ENCODE measurements around the gene ALOX12B.
"Not testable (repeated sequence)": the region's sequence is repeated elsewhere in the genome, so short reads cannot be mapped to it uniquely, and the experiment has no call there.

Gene ALOX12B

GRCh38 chr17:8044819-8045810 lies 42.4 kb downstream of the ALOX12B start:
- DNase-seq (ENCODE audit: low read depth in 2 of 2), result no peak

GRCh38 chr17:8041979-8042378 lies 45.5 kb downstream of the ALOX12B start:
- no peak for DNase-seq (ENCODE audit: low read depth in 2 of 2)

- DNase-seq (ENCODE audit: low read depth in 2 of 2), result no peak
Observed at GRCh38 chr17:8041249-8041928, 46.1 kb downstream of the ALOX12B start.

DNA sequence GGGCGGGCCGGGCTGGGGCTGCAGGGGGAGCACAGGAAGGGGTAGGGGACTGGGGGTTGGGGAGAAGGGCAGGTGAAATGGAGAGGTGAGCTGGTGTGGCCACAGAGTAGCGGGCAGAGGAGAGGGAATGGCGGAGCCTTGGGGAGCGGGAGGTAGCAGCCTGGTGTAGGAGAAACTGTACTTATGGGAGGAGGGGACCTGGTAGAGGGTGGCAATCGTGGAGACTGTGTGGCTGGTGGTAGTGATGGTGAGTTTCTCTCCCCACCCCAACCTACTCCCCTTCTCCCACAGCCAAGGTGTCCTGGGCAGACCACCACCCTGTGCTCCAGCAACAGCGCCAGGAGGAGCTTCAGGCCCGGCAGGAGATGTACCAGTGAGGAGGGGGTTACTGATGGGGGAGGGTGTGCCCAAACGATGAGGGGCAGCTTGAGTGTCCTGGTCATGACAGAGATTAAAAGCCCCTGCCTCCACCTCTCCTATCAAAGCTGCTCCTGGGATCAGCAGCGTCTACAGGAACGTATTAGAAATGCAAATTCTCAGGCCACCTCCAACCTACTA lies 47.8 kb downstream of the ALOX12B start:
- DNase-seq (ENCODE audit: low read depth in 2 of 2), result no peak

DNA sequence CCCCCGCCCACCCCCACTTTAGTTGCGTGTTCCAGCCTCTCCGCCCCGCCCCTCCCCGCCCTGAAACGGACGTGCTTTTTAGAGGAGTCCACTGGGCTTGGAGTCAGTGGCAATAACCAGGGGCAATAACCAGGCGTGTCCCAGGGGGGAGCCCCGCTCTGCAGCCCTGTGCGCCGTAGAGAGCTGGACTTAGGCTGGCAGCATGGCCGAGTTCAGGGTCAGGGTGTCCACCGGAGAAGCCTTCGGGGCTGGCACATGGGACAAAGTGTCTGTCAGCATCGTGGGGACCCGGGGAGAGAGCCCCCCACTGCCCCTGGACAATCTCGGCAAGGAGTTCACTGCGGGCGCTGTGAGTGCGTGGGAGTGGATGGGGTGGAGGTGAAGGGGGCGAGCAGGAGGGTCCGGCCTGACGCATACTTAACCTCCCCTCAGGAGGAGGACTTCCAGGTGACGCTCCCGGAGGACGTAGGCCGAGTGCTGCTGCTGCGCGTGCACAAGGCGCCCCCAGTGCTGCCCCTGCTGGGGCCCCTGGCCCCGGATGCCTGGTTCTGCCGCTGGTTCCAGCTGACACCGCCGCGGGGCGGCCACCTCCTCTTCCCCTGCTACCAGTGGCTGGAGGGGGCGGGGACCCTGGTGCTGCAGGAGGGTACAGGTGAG lies 48.4 kb downstream of the ALOX12B start, which contains the start of gene ALOX15B:
Gene ALOX15B, plus strand, starts transcription at position 106 of the 657 bp plus-strand sequence. Its CDS starts 97 bp downstream, at position 203.
- no peak for DNase-seq (ENCODE audit: low read depth in 2 of 2)

DNA sequence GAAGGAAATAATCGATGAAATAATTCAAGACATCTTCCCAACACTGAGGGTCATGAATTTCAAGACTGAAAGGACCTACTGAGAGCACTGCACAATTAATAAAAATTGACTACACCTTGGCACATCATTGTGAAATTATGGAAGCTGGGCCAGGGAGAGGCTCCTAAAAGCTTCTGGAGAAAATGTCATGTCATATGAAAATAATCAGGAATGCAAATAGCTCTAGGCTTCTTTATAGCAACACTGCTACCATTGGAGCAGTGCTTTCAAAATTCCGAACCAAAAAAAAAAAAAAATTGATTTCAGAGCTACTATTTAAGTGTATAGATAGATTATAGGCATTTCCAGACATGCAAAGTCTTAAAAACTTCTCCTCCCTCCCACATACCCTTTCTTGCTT lies 55.1 kb downstream of the ALOX12B start:
- DNase-seq (ENCODE audit: low read depth in 2 of 2), result no peak

- no peak for DNase-seq (ENCODE audit: low read depth in 2 of 2)
Observed at GRCh38 chr17:8031950-8032349, 55.6 kb downstream of the ALOX12B start.

DNA sequence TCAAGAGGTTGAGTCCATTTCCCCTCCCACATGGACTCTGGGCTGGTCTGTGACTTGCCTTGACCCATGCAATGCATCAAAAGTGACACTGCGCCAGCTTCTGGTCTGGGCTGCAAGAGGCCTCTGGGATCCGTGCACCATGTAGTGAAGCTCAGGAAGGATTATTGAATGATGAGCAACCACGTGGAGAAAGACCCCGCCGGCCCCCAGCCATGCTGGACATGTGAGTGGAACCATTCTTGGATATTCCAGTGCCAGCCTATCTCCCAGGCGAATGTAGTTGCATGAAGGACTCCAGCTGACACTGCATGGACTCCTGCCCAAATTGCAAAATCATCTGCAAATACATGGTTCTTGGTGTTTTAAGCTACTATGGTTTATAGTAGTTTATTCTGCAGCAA lies 56.3 kb downstream of the ALOX12B start:
- no peak for DNase-seq (ENCODE audit: low read depth in 2 of 2)

DNA sequence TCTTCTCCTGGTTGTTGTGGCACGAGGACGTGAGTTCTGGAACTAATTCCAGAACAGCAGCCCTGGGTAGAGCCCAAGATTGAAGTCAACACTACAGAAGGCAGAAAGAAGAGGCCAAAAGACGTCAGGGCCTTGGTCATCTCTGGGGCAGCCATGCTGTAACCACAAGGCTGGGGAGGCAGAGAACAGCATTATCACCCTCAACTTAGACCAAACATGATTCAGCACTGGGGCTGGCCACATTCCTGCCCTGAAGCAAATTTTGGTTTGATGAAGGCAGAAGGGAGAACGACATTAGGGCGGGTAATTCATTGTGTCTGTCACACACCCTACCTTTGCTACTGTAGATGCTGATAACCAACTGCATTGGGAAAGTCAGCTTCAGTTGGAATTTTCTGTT lies 58.4 kb downstream of the ALOX12B start:
- no peak for DNase-seq (ENCODE audit: low read depth in 2 of 2)

- no peak for DNase-seq (ENCODE audit: low read depth in 2 of 2)
Observed at GRCh38 chr17:8025176-8025911, 62.2 kb downstream of the ALOX12B start.

DNA sequence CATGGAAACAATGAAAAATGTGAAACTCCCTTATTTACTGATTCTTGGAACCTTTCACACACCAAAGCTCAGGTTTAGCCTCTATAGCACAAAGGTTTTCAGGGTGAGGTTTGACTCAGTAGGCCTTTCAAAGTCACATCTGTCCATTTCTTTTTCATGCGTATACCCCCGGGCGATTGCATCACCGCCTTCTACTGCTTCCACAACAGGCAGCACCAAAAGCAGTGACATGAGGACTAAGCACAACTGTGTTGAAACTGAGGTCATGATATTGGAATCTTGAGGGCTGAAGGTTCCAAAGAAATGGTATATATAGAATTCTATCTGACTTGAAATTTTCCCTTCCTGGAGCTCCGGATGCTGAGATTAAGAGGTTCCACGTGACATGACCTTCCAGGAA lies 63.4 kb downstream of the ALOX12B start:
- DNase-seq (ENCODE audit: low read depth in 2 of 2), result not testable (repeated sequence)

Measured in stimulated activated CD8-positive, alpha-beta memory T cell treated with anti-CD3 and anti-CD28 coated beads, Interleukin-2, amount 100 ng/mL, for 1 hour (primary cell).